K562 (cell line): ENCODE data around the gene LMLN. TPM values are rescaled to one million over a fixed set of nuclear protein-coding genes. Genes with fewer than 3 reads are reported as not detected.

Experiments
- ATAC-seq: fragments of 200-7000 bp; cut with Tn5 transposase; 3 replicates; pipeline ENCODE4 v1.9.1; 2020; ENCODE audit warnings: moderate library complexity
- BruUV-seq: library from RNA; stranded (reverse); fragments of 400-500 nt; replicated peaks from 2 replicates; lab custom pipeline; 2021; lab: Mats Ljungman, UMichigan
- CTCF ChIA-PET: fragments of 300-600 bp; formaldehyde crosslinking; extraction: SDS; loops from one replicate; lab custom pipeline; 2021; ENCODE audit warnings: low intra/inter-chr PET ratio; lab: Yijun Ruan, JAX
- POLR2A ChIA-PET: fragments of 300-600, 350-650 bp; sonication (Branson Sonifier 250); formaldehyde crosslinking; extraction: SDS; loops from one replicate; lab custom pipeline; 2021; ENCODE audit warnings: antibody characterized with exemption, inconsistent platforms; lab: Yijun Ruan, JAX
- DNase-seq, 4 experiments: peaks; one replicate each; pipeline versions ENCODE4 v3.0.0 to v3.0.0-alpha.2; 2011 to 2018; ENCODE audit warnings: low spot score in 3 of 4, mixed read lengths in 3 of 4; ENCODE audit errors: extremely low read depth in 1 of 4
- FAIRE-seq: peaks from 2 replicates; lab custom pipeline; 2011; peaks lifted over from hg19 to GRCh38; lab: Jason Lieb, UNC
- H2AFZ ChIP-seq: 2 replicates; pipeline ENCODE4 v1.6.0; 2011; ENCODE audit warnings: low read depth, low read length, control low read depth, inconsistent platforms
- H3K27ac ChIP-seq: fragments of 200-600 bp; 3 replicates; pipeline ENCODE4 v1.8.0; 2011; ENCODE audit warnings: low read depth, mild to moderate bottlenecking, control low read depth, inconsistent platforms, low read length, moderate library complexity, mixed read lengths; ENCODE audit errors: extremely low read depth
- H3K27me3 ChIP-seq, 2 experiments: fragments of 300-600 bp in 1 of 2; 2 replicates in 1 of 2; 3 replicates in 1 of 2; pipeline versions ENCODE4 v1.6.0 to v1.8.0; 2011; ENCODE audit warnings: inconsistent platforms in 2 of 2, low read length in 2 of 2, mild to moderate bottlenecking in 1 of 2, mixed read lengths in 1 of 2, moderate library complexity in 1 of 2; ENCODE audit not compliant: control insufficient read depth in 2 of 2, insufficient read depth in 2 of 2
- H3K36me3 ChIP-seq: fragments of 300-600 bp; 3 replicates; pipeline ENCODE4 v1.8.0; 2011; ENCODE audit warnings: mild to moderate bottlenecking, low read length, inconsistent platforms; ENCODE audit not compliant: control insufficient read depth, insufficient read depth
- H3K4me1 ChIP-seq, 2 experiments: fragments of 200-600 bp in 1 of 2; replicated peaks in 1 of 2; 2 replicates in 1 of 2; 3 replicates in 1 of 2; pipeline versions ENCODE4 v1.5.1 to v1.8.0; 2011; ENCODE audit warnings: inconsistent platforms in 2 of 2, low read length in 2 of 2, mild to moderate bottlenecking in 1 of 2, mixed read lengths in 1 of 2, moderate library complexity in 1 of 2; ENCODE audit not compliant: control insufficient read depth in 2 of 2, insufficient read depth in 2 of 2
- H3K4me2 ChIP-seq: 2 replicates; pipeline ENCODE4 v1.6.1; 2011; ENCODE audit warnings: low read length, control low read depth, inconsistent platforms, mixed read lengths; ENCODE audit not compliant: insufficient read depth
- H3K4me3 ChIP-seq: fragments of 200-600 bp; sonication (generic), shearing (Covaris generic); 2 replicates; pipeline ENCODE4 v1.5.1; 2016; ENCODE audit warnings: control low read depth, inconsistent platforms
- H3K79me2 ChIP-seq: fragments of 200-600 bp; 3 replicates; pipeline ENCODE4 v1.8.0; 2011; ENCODE audit warnings: low read length, inconsistent platforms; ENCODE audit not compliant: control insufficient read depth, insufficient read depth
- H3K9ac ChIP-seq, 2 experiments: 2 replicates each; pipeline versions ENCODE4 v1.6.0 to v1.6.1; 2011; ENCODE audit warnings: low read depth in 2 of 2, low read length in 2 of 2, control low read depth in 1 of 2, inconsistent platforms in 1 of 2, mild to moderate bottlenecking in 1 of 2, mixed read lengths in 1 of 2; ENCODE audit not compliant: insufficient read depth in 1 of 2
- H3K9me1 ChIP-seq: one replicate; pipeline ENCODE4 v1.6.0; 2011; ENCODE audit warnings: inconsistent platforms, mild to moderate bottlenecking, low read length, moderate library complexity; ENCODE audit not compliant: control insufficient read depth, insufficient read depth
- H3K9me3 ChIP-seq: replicated peaks from 2 replicates; pipeline ENCODE4 v1.5.1; 2011; ENCODE audit warnings: low read depth, low read length, inconsistent platforms; ENCODE audit not compliant: control insufficient read depth, insufficient read depth
- H4K20me1 ChIP-seq: replicated peaks from 2 replicates; pipeline ENCODE4 v1.6.1; 2011; ENCODE audit warnings: low read length, inconsistent platforms, mixed read lengths; ENCODE audit not compliant: control insufficient read depth, insufficient read depth
- ATF6 ChIP-seq: sonication (generic); formaldehyde crosslinking; IDR thresholded peaks from 2 replicates; pipeline ENCODE4 v1.4.0; 2020; ENCODE audit warnings: mild to moderate bottlenecking, missing genetic modification reagents
- C11orf30 ChIP-seq: fragments of 450-650 bp; IDR thresholded peaks from 2 replicates; pipeline ENCODE4 v1.6.1; 2016; ENCODE audit warnings: low read depth, mild to moderate bottlenecking
- E2F4 ChIP-seq: sonication (generic); formaldehyde crosslinking; IDR thresholded peaks from 2 replicates; pipeline ENCODE4 v1.8.0; 2022; ENCODE audit warnings: mild to moderate bottlenecking, low read depth, missing genetic modification reagents
- HDAC6 ChIP-seq: IDR thresholded peaks from 2 replicates; pipeline ENCODE4 v1.6.1; 2012; ENCODE audit warnings: low read depth, mild to moderate bottlenecking, control low read depth, inconsistent platforms, low read length, moderate library complexity
- HMGN3 ChIP-seq: IDR thresholded peaks from 2 replicates; pipeline ENCODE4 v1.6.1; 2011; ENCODE audit warnings: borderline replicate concordance, low read depth, mild to moderate bottlenecking, mixed read lengths, low read length; ENCODE audit not compliant: insufficient read length; ENCODE audit errors: extremely low read depth
- MCM2 ChIP-seq: fragments of 450-650 bp; IDR thresholded peaks from 2 replicates; pipeline ENCODE4 v1.6.1; 2017; ENCODE audit warnings: low read depth, mild to moderate bottlenecking
- NCOR1 ChIP-seq: fragments of 450-650 bp; IDR thresholded peaks from 2 replicates; pipeline ENCODE4 v1.6.1; 2016; ENCODE audit warnings: mild to moderate bottlenecking, moderate library complexity
- RBM14 ChIP-seq: fragments of 200-400 bp; formaldehyde crosslinking; IDR thresholded peaks from 2 replicates; pipeline ENCODE4 v1.6.1; 2018; ENCODE audit warnings: low read depth, mild to moderate bottlenecking, low read length, moderate library complexity, borderline replicate concordance; ENCODE audit not compliant: insufficient read depth
- RBM22 ChIP-seq: fragments of 200-400 bp; formaldehyde crosslinking; IDR thresholded peaks from 2 replicates; pipeline ENCODE4 v1.6.1; 2018; ENCODE audit warnings: low read length, low read depth; ENCODE audit not compliant: poor library complexity, severe bottlenecking
- TRIM28 ChIP-seq: fragments of 450-650 bp; IDR thresholded peaks from 2 replicates; pipeline ENCODE4 v1.6.1; 2017
- YY1 ChIP-seq, 3 experiments: IDR thresholded peaks; 2 replicates each; pipeline ENCODE4 v1.6.1; 2011; ENCODE audit warnings: low read length in 2 of 3, mild to moderate bottlenecking in 2 of 3, moderate library complexity in 2 of 3, borderline replicate concordance in 1 of 3, control low read depth in 1 of 3, low read depth in 1 of 3; ENCODE audit not compliant: insufficient read depth in 3 of 3, insufficient replicate concordance in 2 of 3, control insufficient read depth in 1 of 3, insufficient read length in 1 of 3; ENCODE audit errors: extremely low read depth in 1 of 3
- ZBTB34 ChIP-seq: fragments of 250-450 bp; sonication (Bioruptor Pico); IDR thresholded peaks from 2 replicates; pipeline ENCODE4 v1.8.0; 2021; ENCODE audit warnings: mild to moderate bottlenecking, moderate library complexity
- ZNF644 ChIP-seq: fragments of 200-800 bp; sonication (Bioruptor generic); IDR thresholded peaks from 2 replicates; pipeline ENCODE4 v1.6.1; 2016; ENCODE audit warnings: low read depth, missing genetic modification characterization, missing compliant biosample characterization
- WGBS: fragments of 100-300 bp; shearing (Covaris generic); methylation state at CpG from one replicate; pipeline ENCODE4 v1.1.6; 2016; ENCODE audit warnings: low coverage, mixed read lengths; ENCODE audit not compliant: insufficient coverage; ENCODE audit errors: missing lambda C conversion rate; 5-methylcytosine and 5-hydroxymethylcytosine counted together
- in situ Hi-C: fragments of 300-500 bp; cut with MboI; formaldehyde crosslinking; loops from 4 replicates; pipeline ENCODE4 v1.15.0; 2018; ENCODE audit warnings: inconsistent platforms, mixed read lengths
- intact Hi-C: fragments of 100-400 bp; cut with micrococcal nuclease; formaldehyde crosslinking; loops from 2 replicates; pipeline ENCODE4 v1.14.2; 2022
- polyA plus RNA-seq, 8 experiments: library from polyadenylated mRNA; depleted of rRNA in 4 of 8; stranded (reverse) in 5 of 8; unstranded in 3 of 8; fragments of >200 nt; fragmentation: Nextera tagmentation in 2 of 8; fragmentation: Illumina TruSeq in 1 of 8; extraction: Ambion mirVana in 2 of 8; extraction: Trizol in 1 of 8; gene quantifications; 2 replicates each; pipeline versions ENCODE4 v1.2.1 to v1.2.3, GENCODE V29; 2011 to 2014; ENCODE audit warnings: inconsistent platforms in 1 of 8, missing spikeins in 1 of 8
- total RNA-seq, 7 experiments: library from RNA; depleted of rRNA in 6 of 7; stranded (reverse); fragments of >200 nt in 6 of 7; fragmentation: Illumina TruSeq in 2 of 7; extraction: Trizol in 2 of 7; gene quantifications; 2 replicates each; pipeline versions ENCODE4 v1.2.1 to v1.2.3, GENCODE V29; 2011 to 2021; ENCODE audit warnings: low replicate concordance in 1 of 7
- TF ChIP-seq, protein P1 (sequence below): fragments of 450-650 bp; IDR thresholded peaks from 2 replicates; pipeline ENCODE4 v1.6.1; 2017; ENCODE audit warnings: mild to moderate bottlenecking, moderate library complexity

Gene LMLN
- total and polyA plus RNA-seq, 9 of the 15 experiments (the other 6 are each of a cell fraction or from before 2014, with no cell fraction given): 2.2 to 15.9 (median 6.9) TPM

DNA sequence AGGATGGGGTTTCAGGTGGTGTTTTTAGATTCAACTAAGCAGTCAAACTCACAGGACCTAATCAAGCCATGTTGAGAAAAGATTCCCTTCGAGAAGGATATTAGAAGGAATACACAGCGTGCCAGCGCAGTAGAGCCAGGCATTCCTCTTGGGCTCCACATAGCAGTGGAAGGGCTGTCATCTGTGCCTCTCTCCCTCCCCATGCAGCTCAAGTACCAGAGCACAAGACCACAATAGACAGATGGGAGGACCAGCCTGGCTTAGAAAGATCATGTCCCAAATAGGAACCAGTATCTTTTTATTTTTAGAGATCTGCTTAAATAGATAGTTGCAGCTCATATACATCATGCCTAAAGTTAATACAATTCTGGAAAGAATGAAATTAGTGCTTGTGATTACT lies 37.9 kb downstream of the LMLN start:
- Histone ChIP-seq H3K9me1 (no peaks in the 10 kb centered on the region), H2AFZ (no peak overlapping the region), H4K20me1 (no peaks in the 10 kb centered on the region)
- DNase-seq (no peak), ATAC-seq (no peak)
- no TSS peak for BruUV-seq
- WGBS: 88% methylated on average over 3 of the region's 3 CpGs
- TF ChIP-seq RBM22: no peak
- no peak for TF ChIP-seq ATF6 (CRISPR knock-in tag)
- no peak for TF ChIP-seq HDAC6
- no peak for TF ChIP-seq E2F4 (CRISPR knock-in tag)
- TF ChIP-seq RBM14: no peak
- no peak for TF ChIP-seq NCOR1
- TF ChIP-seq ZBTB34 (CRISPR knock-in tag): no peak
- TF ChIP-seq ZNF644 (tag): no peak
- TF ChIP-seq YY1 (IDR thresholded peaks at IDR 0.05; ENCODE audit: borderline replicate concordance in 1 of 3, control insufficient read depth in 1 of 3, extremely low read depth in 1 of 3, insufficient read depth in 3 of 3, insufficient read length in 1 of 3, insufficient replicate concordance in 2 of 3, low read depth in 1 of 3, low read length in 2 of 3): no peak
- TF ChIP-seq HMGN3: no peak
- TF ChIP-seq, protein P1, sequence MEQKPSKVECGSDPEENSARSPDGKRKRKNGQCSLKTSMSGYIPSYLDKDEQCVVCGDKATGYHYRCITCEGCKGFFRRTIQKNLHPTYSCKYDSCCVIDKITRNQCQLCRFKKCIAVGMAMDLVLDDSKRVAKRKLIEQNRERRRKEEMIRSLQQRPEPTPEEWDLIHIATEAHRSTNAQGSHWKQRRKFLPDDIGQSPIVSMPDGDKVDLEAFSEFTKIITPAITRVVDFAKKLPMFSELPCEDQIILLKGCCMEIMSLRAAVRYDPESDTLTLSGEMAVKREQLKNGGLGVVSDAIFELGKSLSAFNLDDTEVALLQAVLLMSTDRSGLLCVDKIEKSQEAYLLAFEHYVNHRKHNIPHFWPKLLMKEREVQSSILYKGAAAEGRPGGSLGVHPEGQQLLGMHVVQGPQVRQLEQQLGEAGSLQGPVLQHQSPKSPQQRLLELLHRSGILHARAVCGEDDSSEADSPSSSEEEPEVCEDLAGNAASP: no peak
- no peak for TF ChIP-seq MCM2
- TF ChIP-seq C11orf30: no peak
- no peak for TF ChIP-seq TRIM28
- TF ChIP-seq, all 486 proteins: peak for 0
- H3K4me3 ChIP-seq: no peak overlapping the region
- intact Hi-C loops: no loop called here
- H3K27me3 ChIP-seq: no peaks in the 10 kb centered on the region
- H3K4me1 ChIP-seq: no peaks in the 10 kb centered on the region
- no peak overlapping the region for H3K9ac ChIP-seq
- H3K4me2 ChIP-seq: no peak overlapping the region
- ChIA-PET CTCF (no interaction called here), POLR2A (no interaction called here)
- H3K36me3 ChIP-seq: peaks cover 10% of the 10 kb centered on the region; the same call in 2 of the 3 replicates
- FAIRE-seq: no peak
- H3K9me3 ChIP-seq: no peaks in the 10 kb centered on the region
- H3K79me2 ChIP-seq: no peaks in the 10 kb centered on the region
- H3K27ac ChIP-seq: no peak overlapping the region
- in situ Hi-C loops: no loop called here
